Endothelial cell of umbilical vein (primary cell): ENCODE measurements around the gene PDLIM4.

Experiments used
- EZH2 ChIP-seq: IDR thresholded peaks from 2 replicates; pipeline ENCODE4 v1.6.1; 2012; ENCODE audit warnings: borderline replicate concordance, low read depth, mild to moderate bottlenecking, moderate library complexity, low read length, inconsistent platforms; ENCODE audit not compliant: severe bottlenecking
- FOS ChIP-seq: IDR thresholded peaks from 2 replicates; pipeline ENCODE4 v1.6.1; 2011; ENCODE audit warnings: mild to moderate bottlenecking, low read length, moderate library complexity, borderline replicate concordance; ENCODE audit not compliant: insufficient read depth
- GATA2 ChIP-seq: IDR thresholded peaks from 2 replicates; pipeline ENCODE4 v1.7.0; 2011; ENCODE audit warnings: low read depth, mild to moderate bottlenecking, moderate library complexity, mixed read lengths, low read length; ENCODE audit not compliant: insufficient read length, insufficient read depth
- MYC ChIP-seq: IDR thresholded peaks from one replicate; pipeline ENCODE4 v1.6.1; 2011; ENCODE audit warnings: mild to moderate bottlenecking, low read depth, low read length
- POLR2A ChIP-seq: IDR thresholded peaks from 2 replicates; pipeline ENCODE4 v1.6.1; 2012; ENCODE audit warnings: low read depth, mild to moderate bottlenecking, control low read depth, low read length
- POLR2AphosphoS5 ChIP-seq: IDR thresholded peaks from 2 replicates; pipeline ENCODE4 v1.6.1; 2012; ENCODE audit warnings: low read depth, mild to moderate bottlenecking, control low read depth, low read length, moderate library complexity; ENCODE audit not compliant: insufficient read depth
- TF ChIP-seq, protein P1 (sequence below), 2 donors: IDR thresholded peaks; 1 replicate in 1 of 2; 2 replicates in 1 of 2; pipeline ENCODE4 v1.5.1; 2011; ENCODE audit warnings: low read length in 2 of 2, mild to moderate bottlenecking in 2 of 2, moderate library complexity in 2 of 2, control low read depth in 1 of 2, inconsistent platforms in 1 of 2, low read depth in 1 of 2; ENCODE audit not compliant: insufficient read depth in 1 of 2; ENCODE audit errors: extremely low read depth in 1 of 2
- TF ChIP-seq, protein P2 (sequence below): IDR thresholded peaks from 2 replicates; pipeline ENCODE4 v1.6.1; 2011; ENCODE audit not compliant: insufficient read depth, insufficient read length

DNA sequence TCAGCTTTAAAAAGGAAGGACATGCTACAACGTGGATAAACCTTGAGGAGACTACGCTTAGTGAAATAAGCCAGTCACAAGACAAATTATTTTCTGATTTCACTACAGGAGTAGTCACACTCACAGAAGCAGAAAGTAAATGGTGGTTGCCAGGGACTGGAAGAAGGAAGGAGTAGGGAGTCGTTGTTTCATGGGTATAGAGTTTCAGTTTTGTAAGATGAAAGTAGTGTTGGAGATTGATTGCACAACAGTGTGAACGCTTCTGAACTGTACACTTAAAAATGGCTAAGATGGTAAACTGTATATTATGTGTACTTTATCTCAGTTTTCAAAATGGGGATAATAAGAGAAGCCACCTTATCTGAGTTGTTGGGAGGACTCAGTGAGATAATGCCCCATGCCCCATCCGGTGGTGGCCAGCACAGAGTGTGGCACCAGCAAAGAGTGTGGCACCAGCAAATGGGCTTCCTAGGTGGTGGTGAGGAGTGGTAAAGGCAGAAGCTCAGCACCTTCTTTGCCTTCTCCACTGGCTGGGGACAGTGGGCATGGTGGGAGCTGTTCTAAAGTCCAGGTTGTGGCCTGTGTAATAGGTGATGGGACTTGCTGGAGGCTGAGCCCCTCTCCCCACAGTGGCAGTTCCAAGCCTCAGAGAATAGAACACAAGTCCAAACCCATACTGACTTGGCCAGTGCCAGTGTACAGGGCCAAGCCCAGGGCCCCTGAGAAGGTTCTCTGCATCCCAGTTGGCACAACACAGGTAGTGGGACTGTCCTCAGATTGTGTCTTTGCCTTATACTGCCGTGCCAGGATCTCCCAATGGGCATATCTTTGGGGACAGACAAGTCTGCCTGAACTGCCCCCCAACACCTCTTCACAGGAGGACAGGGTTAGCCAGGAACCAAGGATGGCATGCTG lies 41.1 kb downstream of the PDLIM4 start:
- TF ChIP-seq EZH2 (no peak), POLR2A (no peak), GATA2 (no peak), POLR2AphosphoS5 (no peak), FOS (no peak), MYC (no peak)
- TF ChIP-seq, protein P1, sequence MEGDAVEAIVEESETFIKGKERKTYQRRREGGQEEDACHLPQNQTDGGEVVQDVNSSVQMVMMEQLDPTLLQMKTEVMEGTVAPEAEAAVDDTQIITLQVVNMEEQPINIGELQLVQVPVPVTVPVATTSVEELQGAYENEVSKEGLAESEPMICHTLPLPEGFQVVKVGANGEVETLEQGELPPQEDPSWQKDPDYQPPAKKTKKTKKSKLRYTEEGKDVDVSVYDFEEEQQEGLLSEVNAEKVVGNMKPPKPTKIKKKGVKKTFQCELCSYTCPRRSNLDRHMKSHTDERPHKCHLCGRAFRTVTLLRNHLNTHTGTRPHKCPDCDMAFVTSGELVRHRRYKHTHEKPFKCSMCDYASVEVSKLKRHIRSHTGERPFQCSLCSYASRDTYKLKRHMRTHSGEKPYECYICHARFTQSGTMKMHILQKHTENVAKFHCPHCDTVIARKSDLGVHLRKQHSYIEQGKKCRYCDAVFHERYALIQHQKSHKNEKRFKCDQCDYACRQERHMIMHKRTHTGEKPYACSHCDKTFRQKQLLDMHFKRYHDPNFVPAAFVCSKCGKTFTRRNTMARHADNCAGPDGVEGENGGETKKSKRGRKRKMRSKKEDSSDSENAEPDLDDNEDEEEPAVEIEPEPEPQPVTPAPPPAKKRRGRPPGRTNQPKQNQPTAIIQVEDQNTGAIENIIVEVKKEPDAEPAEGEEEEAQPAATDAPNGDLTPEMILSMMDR (IDR thresholded peaks at IDR 0.05; ENCODE audit: extremely low read depth in 1 of 2, insufficient read depth in 1 of 2, low read depth in 1 of 2, low read length in 2 of 2) = no peak
- TF ChIP-seq, protein P2, sequence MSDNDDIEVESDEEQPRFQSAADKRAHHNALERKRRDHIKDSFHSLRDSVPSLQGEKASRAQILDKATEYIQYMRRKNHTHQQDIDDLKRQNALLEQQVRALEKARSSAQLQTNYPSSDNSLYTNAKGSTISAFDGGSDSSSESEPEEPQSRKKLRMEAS = no peak
